G401.6 (cell line): ENCODE results near the gene GUSB.

ENCODE experiments used
- FAIRE-seq: peaks from 2 replicates; lab custom pipeline; 2012; peaks lifted over from hg19 to GRCh38; lab: Jason Lieb, UNC

Gene GUSB

GRCh38 chr7:65927489-65928448 is 54.2 kb downstream of the GUSB start:
- no peak for FAIRE-seq

GRCh38 chr7:65926588-65926987 is 55.4 kb downstream of the GUSB start:
- FAIRE-seq, result no peak

- no peak for FAIRE-seq
Observed at GRCh38 chr7:65925040-65925439, 57.0 kb downstream of the GUSB start.

GRCh38 chr7:65924193-65924592 is 57.8 kb downstream of the GUSB start:
- FAIRE-seq, result no peak

GRCh38 chr7:65923316-65923715 is 58.7 kb downstream of the GUSB start:
- no peak for FAIRE-seq

- FAIRE-seq, result no peak
Observed at GRCh38 chr7:65915921-65916657, 65.9 kb downstream of the GUSB start.

- FAIRE-seq, result no peak
Observed at GRCh38 chr7:65912237-65912636, 69.8 kb downstream of the GUSB start.
